ENCODE results near the gene NPAS3.

DNA sequence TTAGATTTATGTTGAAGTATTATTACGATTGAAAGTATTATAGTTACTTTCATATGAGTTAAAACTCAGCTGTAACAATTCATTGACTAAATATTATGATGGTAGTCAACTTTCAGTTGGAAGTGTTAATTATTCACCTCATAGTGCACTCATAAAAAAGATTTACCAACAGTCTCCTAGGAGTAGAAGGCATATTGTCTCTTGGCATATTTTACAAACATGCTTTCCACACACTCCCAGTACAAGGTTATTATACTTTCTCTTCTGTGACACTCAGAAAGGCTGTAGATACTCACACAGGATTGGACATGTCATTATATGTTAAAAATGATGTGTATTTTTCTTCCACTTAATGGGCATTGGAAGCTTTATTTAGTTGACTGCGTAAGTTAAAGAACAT lies 147.1 kb downstream of the NPAS3 start:
- TF ChIP-seq CTCF (IDR thresholded peaks at IDR 0.05): no peak
- no peak for TF ChIP-seq POLR2A (IDR thresholded peaks at IDR 0.05)
